SK-N-SH (cell line): ENCODE data around the gene IL15. TPM values are rescaled to one million over a fixed set of nuclear protein-coding genes. Genes with fewer than 3 reads are reported as not detected.

ENCODE experiments used
- CTCF ChIA-PET: fragments of 300-600, 350-600 bp; formaldehyde crosslinking; extraction: SDS; loops from one replicate; lab custom pipeline; 2021; lab: Yijun Ruan, JAX
- POLR2A ChIA-PET: fragments of 350-600 bp; sonication (Branson Sonifier 250); formaldehyde crosslinking; extraction: SDS; loops from one replicate; lab custom pipeline; 2020; ENCODE audit warnings: antibody characterized with exemption, inconsistent platforms; lab: Yijun Ruan, JAX
- DNase-seq: peaks from one replicate; pipeline ENCODE4 v3.0.0; 2012
- H2AFZ ChIP-seq: fragments of 200-600 bp; sonication (generic); 2 replicates; pipeline ENCODE4 v1.8.1; 2016; ENCODE audit warnings: antibody characterized with exemption, mild to moderate bottlenecking, low read depth
- H3F3A ChIP-seq: fragments of 200-600 bp; sonication (generic); replicated peaks from 2 replicates; pipeline ENCODE3; 2016; ENCODE audit warnings: antibody characterized with exemption, mild to moderate bottlenecking; ENCODE audit not compliant: insufficient read depth
- H3K27ac ChIP-seq, 2 experiments: fragments of 200-500 bp in 1 of 2; fragments of 200-600 bp in 1 of 2; sonication (Bioruptor generic) in 1 of 2; sonication (generic), shearing (Covaris generic) in 1 of 2; 2 replicates each; pipeline versions ENCODE4 v1.5.1 to v1.6.1; 2014 to 2016; ENCODE audit warnings: low read depth in 2 of 2, inconsistent platforms in 1 of 2, low read length in 1 of 2, mild to moderate bottlenecking in 1 of 2, mixed read lengths in 1 of 2
- H3K27me3 ChIP-seq: fragments of 200-600 bp; sonication (generic), shearing (Covaris generic); 2 replicates; pipeline ENCODE4 v1.6.1; 2016; ENCODE audit warnings: mixed run types; ENCODE audit not compliant: insufficient read depth
- H3K36me3 ChIP-seq, 2 experiments: fragments of 200-500 bp in 1 of 2; fragments of 200-600 bp in 1 of 2; sonication (Bioruptor generic) in 1 of 2; sonication (generic) in 1 of 2; replicated peaks in 1 of 2; 2 replicates each; pipeline versions ENCODE3 to v1.5.1; 2014 to 2016; ENCODE audit warnings: low read length in 1 of 2, mild to moderate bottlenecking in 1 of 2; ENCODE audit not compliant: insufficient read depth in 2 of 2, control insufficient read depth in 1 of 2
- H3K4me1 ChIP-seq, 2 experiments: fragments of 200-500 bp in 1 of 2; fragments of 200-600 bp in 1 of 2; sonication (Bioruptor generic) in 1 of 2; sonication (generic), shearing (Covaris generic) in 1 of 2; 2 replicates each; pipeline versions ENCODE4 v1.5.1 to v1.6.1; 2014 to 2016; ENCODE audit warnings: low read depth in 1 of 2, low read length in 1 of 2, mixed run types in 1 of 2; ENCODE audit not compliant: insufficient read depth in 2 of 2, control insufficient read depth in 1 of 2
- H3K4me2 ChIP-seq: fragments of 200-600 bp; sonication (generic), shearing (Covaris generic); 2 replicates; pipeline ENCODE4 v1.6.1; 2017; ENCODE audit warnings: mixed run types
- H3K4me3 ChIP-seq, 2 experiments: fragments of 200-500 bp in 1 of 2; fragments of 200-600 bp in 1 of 2; sonication (Bioruptor generic) in 1 of 2; sonication (generic), shearing (Covaris generic) in 1 of 2; 2 replicates each; pipeline versions ENCODE4 v1.5.1 to v1.8.1; 2014 to 2016; ENCODE audit warnings: low read depth in 2 of 2, inconsistent platforms in 1 of 2, low read length in 1 of 2, mild to moderate bottlenecking in 1 of 2, mixed read lengths in 1 of 2, moderate library complexity in 1 of 2
- H3K79me2 ChIP-seq: fragments of 200-600 bp; sonication (generic); 2 replicates; pipeline ENCODE4 v1.8.1; 2017; ENCODE audit warnings: mild to moderate bottlenecking; ENCODE audit not compliant: insufficient read depth
- H3K9ac ChIP-seq: fragments of 200-600 bp; sonication (generic); 2 replicates; pipeline ENCODE4 v1.6.1; 2017; ENCODE audit warnings: mixed run types
- H3K9me2 ChIP-seq: fragments of 200-600 bp; sonication (generic); 2 replicates; pipeline ENCODE4 v1.6.1; 2017; ENCODE audit warnings: mixed run types
- H3K9me3 ChIP-seq: fragments of 200-600 bp; sonication (generic); 2 replicates; pipeline ENCODE4 v1.6.1; 2017; ENCODE audit warnings: mixed run types, mild to moderate bottlenecking, moderate library complexity
- H4K20me1 ChIP-seq: fragments of 200-600 bp; sonication (generic); 2 replicates; pipeline ENCODE4 v1.6.1; 2017; ENCODE audit warnings: mild to moderate bottlenecking, mixed run types; ENCODE audit not compliant: insufficient read depth
- CTCF ChIP-seq: fragments of 200-600 bp; sonication (generic); IDR thresholded peaks from 2 replicates; pipeline ENCODE4 v1.6.1; 2017; ENCODE audit warnings: antibody characterized with exemption, mild to moderate bottlenecking, moderate library complexity
- ELF1 ChIP-seq: IDR thresholded peaks from 2 replicates; pipeline ENCODE4 v1.4.0; 2012
- EZH2phosphoT487 ChIP-seq: fragments of 200-600 bp; sonication (generic); IDR thresholded peaks from 2 replicates; pipeline ENCODE4 v1.6.1; 2017; ENCODE audit warnings: low read depth, mixed run types, mild to moderate bottlenecking, antibody characterized with exemption, moderate library complexity, borderline replicate concordance
- FOSL2 ChIP-seq: IDR thresholded peaks from 2 replicates; pipeline ENCODE4 v1.4.0; 2012; ENCODE audit warnings: low read depth, mild to moderate bottlenecking, moderate library complexity, borderline replicate concordance
- FOXM1 ChIP-seq: IDR thresholded peaks from 2 replicates; pipeline ENCODE4 v1.4.0; 2012; ENCODE audit warnings: low read depth, mild to moderate bottlenecking
- GABPA ChIP-seq: IDR thresholded peaks from 2 replicates; pipeline ENCODE4 v1.4.0; 2012; ENCODE audit warnings: low read depth, mild to moderate bottlenecking
- GATA2 ChIP-seq: sonication (generic); formaldehyde crosslinking; IDR thresholded peaks from 2 replicates; pipeline ENCODE4 v1.5.0; 2020; ENCODE audit warnings: mild to moderate bottlenecking, missing genetic modification reagents
- IRF3 ChIP-seq: fragments of 150-350 bp; IDR thresholded peaks from 2 replicates; pipeline ENCODE4 v1.6.1; 2016; ENCODE audit warnings: mild to moderate bottlenecking, low read depth, low read length
- JUND ChIP-seq: IDR thresholded peaks from 2 replicates; pipeline ENCODE4 v1.4.0; 2012
- NRF1 ChIP-seq: IDR thresholded peaks from 2 replicates; pipeline ENCODE4 v1.6.1; 2012; ENCODE audit warnings: low read depth, mild to moderate bottlenecking, low read length
- PBX3 ChIP-seq: IDR thresholded peaks from 2 replicates; pipeline ENCODE4; 2012
- POLR2AphosphoS5 ChIP-seq: IDR thresholded peaks from 2 replicates; pipeline ENCODE4 v1.6.1; 2012; ENCODE audit warnings: low read depth, low read length
- RAD21 ChIP-seq: IDR thresholded peaks from 2 replicates; pipeline ENCODE4 v1.6.1; 2012; ENCODE audit warnings: mild to moderate bottlenecking, low read length
- REST ChIP-seq: IDR thresholded peaks from 2 replicates; pipeline ENCODE4 v1.6.1; 2012; ENCODE audit warnings: mild to moderate bottlenecking, low read depth, low read length, moderate library complexity
- RXRA ChIP-seq: IDR thresholded peaks from 2 replicates; pipeline ENCODE4 v1.4.0; 2012; ENCODE audit warnings: low read depth, mild to moderate bottlenecking, borderline replicate concordance
- SIN3A ChIP-seq: IDR thresholded peaks from 2 replicates; pipeline ENCODE4 v1.6.1; 2012; ENCODE audit warnings: low read depth, mild to moderate bottlenecking, low read length, moderate library complexity, borderline replicate concordance
- SMC3 ChIP-seq: IDR thresholded peaks from 2 replicates; pipeline ENCODE4 v1.6.1; 2012; ENCODE audit warnings: low read depth, low read length, improper control_type of control experiment
- USF2 ChIP-seq: fragments of 150-350 bp; IDR thresholded peaks from 2 replicates; pipeline ENCODE4 v1.6.1; 2017; ENCODE audit warnings: antibody characterized with exemption, low read length, low read depth, borderline replicate concordance
- WGBS: methylation state at CpG from one replicate; pipeline ENCODE4 v1.1.6; 2017; ENCODE audit warnings: low lambda C conversion rate; 5-methylcytosine and 5-hydroxymethylcytosine counted together
- polyA plus RNA-seq, 3 experiments: library from polyadenylated mRNA; depleted of rRNA; stranded (reverse); fragments of >200 nt; gene quantifications; 2 replicates each; pipeline ENCODE4 v1.2.3, GENCODE V29; 2012

IL15 gene
- polyA plus RNA-seq, 1 of the 3 experiments (the other 2 are of a cell fraction) = 3.7 TPM

- Histone ChIP-seq H3F3A (no peaks in the 10 kb centered on the region), H3K4me1 (no peaks in the 10 kb centered on the region), H3K79me2 (no peaks in the 10 kb centered on the region), H3K9me3 (no peaks in the 10 kb centered on the region), H3K4me2 (no peak overlapping the region), H3K27ac (no peak overlapping the region), H3K36me3 (no peaks in the 10 kb centered on the region), H3K4me3 (no peak overlapping the region), H2AFZ (no peak overlapping the region), H3K27me3 (no peaks in the 10 kb centered on the region), H4K20me1 (no peaks in the 10 kb centered on the region), H3K9ac (no peak overlapping the region), H3K9me2 (no peaks in the 10 kb centered on the region)
- CTCF ChIA-PET = no interaction called here
- no peak for DNase-seq
- no peak for TF ChIP-seq USF2
- TF ChIP-seq POLR2AphosphoS5 = no peak
- no peak for TF ChIP-seq IRF3
- no peak for TF ChIP-seq FOSL2
- TF ChIP-seq FOXM1 = no peak
- no peak for TF ChIP-seq SIN3A
- TF ChIP-seq NRF1 = no peak
- no peak for TF ChIP-seq JUND
- no peak for TF ChIP-seq RAD21
- no peak for TF ChIP-seq ELF1
- no peak for TF ChIP-seq GABPA
- TF ChIP-seq REST = no peak
- TF ChIP-seq SMC3 = no peak
- no peak for TF ChIP-seq GATA2
- POLR2A ChIA-PET = no interaction called here
- 91% methylated on average over 2 of the region's 2 CpGs for WGBS
Observed at GRCh38 chr4:141625023-141625422, 11.4 kb upstream of the IL15 start.

- Histone ChIP-seq H3K9ac (no peak overlapping the region), H3K9me3 (no peaks in the 10 kb centered on the region), H3K4me2 (no peak overlapping the region), H3F3A (no peaks in the 10 kb centered on the region), H3K4me1 (no peaks in the 10 kb centered on the region), H3K27me3 (no peaks in the 10 kb centered on the region), H3K27ac (no peak overlapping the region), H2AFZ (no peak overlapping the region), H3K4me3 (no peak overlapping the region), H3K79me2 (no peaks in the 10 kb centered on the region), H3K36me3 (no peaks in the 10 kb centered on the region), H3K9me2 (no peaks in the 10 kb centered on the region), H4K20me1 (no peaks in the 10 kb centered on the region)
- DNase-seq = no peak
- POLR2A ChIA-PET = no interaction called here
- CTCF ChIA-PET = interaction anchor here (0.9 kb wide), 1 partner anchor 285 kb away, joined by 3 read pairs; no protein-coding TSS in a partner anchor
- TF ChIP-seq CTCF (no peak), USF2 (no peak), RXRA (no peak), PBX3 (no peak), EZH2phosphoT487 (no peak)
- WGBS = 71% methylated on average over 1 of the region's 1 CpG
Observed at GRCh38 chr4:141630854-141631253, 5.5 kb upstream of the IL15 start.
